ENCODE results near the gene GLI2. TPM values are rescaled to one million over a fixed set of nuclear protein-coding genes. Genes with fewer than 3 reads are reported as not detected.

GLI2 gene
- total and polyA plus RNA-seq, 2 of the 13 experiments (the other 11 are each of a cell fraction or from before 2014, with no cell fraction given): not detected

DNA sequence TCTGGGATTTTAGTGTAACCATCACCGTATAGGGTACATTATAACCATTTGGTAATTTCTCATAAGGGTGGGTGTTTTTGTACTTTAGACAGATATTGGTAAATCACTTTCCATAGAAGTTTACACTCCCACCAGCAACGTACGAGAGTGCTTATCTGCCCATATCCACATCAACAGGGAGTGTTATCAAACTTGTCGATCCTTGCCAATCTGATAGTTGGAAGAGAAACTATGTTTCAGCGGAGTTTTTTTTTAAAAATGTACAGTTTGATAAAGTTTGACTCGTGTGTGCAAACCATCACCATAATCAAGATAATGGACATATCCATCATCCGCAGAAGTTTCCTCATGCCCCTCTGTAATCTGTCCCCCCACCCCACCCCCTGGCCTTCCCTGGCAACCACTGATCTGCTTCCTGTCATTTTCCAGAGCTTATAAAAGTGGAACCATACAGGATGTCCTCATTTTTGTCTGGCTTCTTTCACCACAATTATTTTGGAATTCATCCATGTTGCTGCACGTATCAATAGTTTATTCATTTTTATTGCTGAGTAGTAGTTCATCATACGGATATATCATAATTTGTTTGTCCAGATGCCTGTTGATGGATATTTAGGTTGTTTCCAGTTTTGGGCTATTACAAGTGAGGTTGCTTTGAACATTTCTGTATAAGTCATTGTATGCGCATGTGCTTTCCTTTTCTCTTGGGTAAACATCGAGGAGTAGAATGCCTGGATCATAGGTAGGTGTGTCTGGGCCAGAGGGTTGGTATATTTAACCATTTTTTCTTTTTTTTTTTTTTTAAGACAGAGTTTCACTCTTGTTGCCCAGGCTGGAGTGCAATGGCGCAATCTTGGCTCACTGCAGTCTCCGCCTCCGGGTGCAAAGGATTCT lies 18.6 kb downstream of the GLI2 start:
- DNase-seq (ENCODE audit: low spot score) (no peak), FAIRE-seq (no peak), ATAC-seq (no peak)
- Histone ChIP-seq H3K27me3 (ENCODE audit: control insufficient read depth in 1 of 2, insufficient read depth in 2 of 2, low read length in 2 of 2) (peaks cover 0 to 21% of the 10 kb centered on the region in 2 experiments; a peak in 4 of 5 replicates), H2AFZ (ENCODE audit: low read length) (no peak overlapping the region), H3K4me2 (ENCODE audit: low read depth, low read length) (no peak overlapping the region), H3K79me2 (ENCODE audit: insufficient read depth, low read length) (no peaks in the 10 kb centered on the region), H3K9ac (ENCODE audit: insufficient read depth, low read depth, low read length) (no peak overlapping the region), H3K36me3 (replicated peaks in 1 of 2; ENCODE audit: control insufficient read depth in 1 of 2, insufficient read depth in 2 of 2, low read length in 2 of 2) (no peaks in the 10 kb centered on the region), H3K9me3 (ENCODE audit: low read length) (no peaks in the 10 kb centered on the region), H3K4me3 (replicated peaks in 1 of 3; ENCODE audit: insufficient read depth in 1 of 3, low read depth in 2 of 3, low read length in 3 of 3) (no peak overlapping the region), H4K20me1 (ENCODE audit: insufficient read depth, low read length) (no peaks in the 10 kb centered on the region), H3K4me1 (ENCODE audit: insufficient read depth, low read length) (no peaks in the 10 kb centered on the region), H3K27ac (ENCODE audit: extremely low read length, insufficient read depth, low read length) (no peak overlapping the region)
- intact Hi-C loops (cut with micrococcal nuclease; ENCODE audit: unreplicated experiment) (no loop called here), in situ Hi-C loops (cut with HindIII; ENCODE audit: extremely low pct_ligation_motif_present, low pct_unique_long_range_greater_than_20kb) (no loop called here)
- ChIA-PET CTCF (ENCODE audit: low intra/inter-chr PET ratio, low total read pairs) (no interaction called here), POLR2A (no interaction called here)
- no TSS peak for BruUV-seq (replicated peaks)
- WGBS (ENCODE audit: low lambda C conversion rate): 47% methylated on average over 14 of the region's 14 CpGs
- TF ChIP-seq NFKBIZ (CRISPR knock-in tag; IDR thresholded peaks at IDR 0.05): no peak
- TF ChIP-seq TCF7 (IDR thresholded peaks at IDR 0.05; ENCODE audit: low read depth): no peak
- no peak for TF ChIP-seq E2F2 (CRISPR knock-in tag; IDR thresholded peaks at IDR 0.05; ENCODE audit: borderline replicate concordance)
- TF ChIP-seq SCMH1 (CRISPR knock-in tag; IDR thresholded peaks at IDR 0.05; ENCODE audit: borderline replicate concordance): no peak
- no peak for TF ChIP-seq HES4 (CRISPR knock-in tag; IDR thresholded peaks at IDR 0.05; ENCODE audit: borderline replicate concordance)
- TF ChIP-seq HIVEP1 (CRISPR knock-in tag; IDR thresholded peaks at IDR 0.05): no peak
- TF ChIP-seq HNRNPH1 (optimal IDR thresholded peaks at IDR 0.05; ENCODE audit: low read depth, low read length): no peak
- no peak for TF ChIP-seq ZNF510 (CRISPR knock-in tag; IDR thresholded peaks at IDR 0.05; ENCODE audit: low read depth)
- no peak for TF ChIP-seq ZNF143 (CRISPR knock-in tag; IDR thresholded peaks at IDR 0.05)
- TF ChIP-seq SALL2 (CRISPR knock-in tag; IDR thresholded peaks at IDR 0.05): no peak
- TF ChIP-seq ZNF12 (CRISPR knock-in tag; IDR thresholded peaks at IDR 0.05): no peak
- no peak for TF ChIP-seq ZNF282 (IDR thresholded peaks at IDR 0.05; ENCODE audit: partially characterized antibody)
- TF ChIP-seq, protein P1, sequence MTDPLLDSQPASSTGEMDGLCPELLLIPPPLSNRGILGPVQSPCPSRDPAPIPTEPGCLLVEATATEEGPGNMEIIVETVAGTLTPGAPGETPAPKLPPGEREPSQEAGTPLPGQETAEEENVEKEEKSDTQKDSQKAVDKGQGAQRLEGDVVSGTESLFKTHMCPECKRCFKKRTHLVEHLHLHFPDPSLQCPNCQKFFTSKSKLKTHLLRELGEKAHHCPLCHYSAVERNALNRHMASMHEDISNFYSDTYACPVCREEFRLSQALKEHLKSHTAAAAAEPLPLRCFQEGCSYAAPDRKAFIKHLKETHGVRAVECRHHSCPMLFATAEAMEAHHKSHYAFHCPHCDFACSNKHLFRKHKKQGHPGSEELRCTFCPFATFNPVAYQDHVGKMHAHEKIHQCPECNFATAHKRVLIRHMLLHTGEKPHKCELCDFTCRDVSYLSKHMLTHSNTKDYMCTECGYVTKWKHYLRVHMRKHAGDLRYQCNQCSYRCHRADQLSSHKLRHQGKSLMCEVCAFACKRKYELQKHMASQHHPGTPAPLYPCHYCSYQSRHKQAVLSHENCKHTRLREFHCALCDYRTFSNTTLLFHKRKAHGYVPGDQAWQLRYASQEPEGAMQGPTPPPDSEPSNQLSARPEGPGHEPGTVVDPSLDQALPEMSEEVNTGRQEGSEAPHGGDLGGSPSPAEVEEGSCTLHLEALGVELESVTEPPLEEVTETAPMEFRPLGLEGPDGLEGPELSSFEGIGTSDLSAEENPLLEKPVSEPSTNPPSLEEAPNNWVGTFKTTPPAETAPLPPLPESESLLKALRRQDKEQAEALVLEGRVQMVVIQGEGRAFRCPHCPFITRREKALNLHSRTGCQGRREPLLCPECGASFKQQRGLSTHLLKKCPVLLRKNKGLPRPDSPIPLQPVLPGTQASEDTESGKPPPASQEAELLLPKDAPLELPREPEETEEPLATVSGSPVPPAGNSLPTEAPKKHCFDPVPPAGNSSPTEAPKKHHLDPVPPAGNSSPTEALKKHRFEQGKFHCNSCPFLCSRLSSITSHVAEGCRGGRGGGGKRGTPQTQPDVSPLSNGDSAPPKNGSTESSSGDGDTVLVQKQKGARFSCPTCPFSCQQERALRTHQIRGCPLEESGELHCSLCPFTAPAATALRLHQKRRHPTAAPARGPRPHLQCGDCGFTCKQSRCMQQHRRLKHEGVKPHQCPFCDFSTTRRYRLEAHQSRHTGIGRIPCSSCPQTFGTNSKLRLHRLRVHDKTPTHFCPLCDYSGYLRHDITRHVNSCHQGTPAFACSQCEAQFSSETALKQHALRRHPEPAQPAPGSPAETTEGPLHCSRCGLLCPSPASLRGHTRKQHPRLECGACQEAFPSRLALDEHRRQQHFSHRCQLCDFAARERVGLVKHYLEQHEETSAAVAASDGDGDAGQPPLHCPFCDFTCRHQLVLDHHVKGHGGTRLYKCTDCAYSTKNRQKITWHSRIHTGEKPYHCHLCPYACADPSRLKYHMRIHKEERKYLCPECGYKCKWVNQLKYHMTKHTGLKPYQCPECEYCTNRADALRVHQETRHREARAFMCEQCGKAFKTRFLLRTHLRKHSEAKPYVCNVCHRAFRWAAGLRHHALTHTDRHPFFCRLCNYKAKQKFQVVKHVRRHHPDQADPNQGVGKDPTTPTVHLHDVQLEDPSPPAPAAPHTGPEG (CRISPR knock-in tag; IDR thresholded peaks at IDR 0.05): no peak
- TF ChIP-seq BCL6 (CRISPR knock-in tag; IDR thresholded peaks at IDR 0.05): no peak
